PC-9 (cell line): ENCODE data around the gene WAPL. TPM values are rescaled to one million over a fixed set of nuclear protein-coding genes. Genes with fewer than 3 reads are reported as not detected.

Source experiments
- BruUV-seq: library from RNA; stranded (reverse); fragments of 400-500 nt; replicated peaks from 2 replicates; lab custom pipeline; 2021; lab: Mats Ljungman, UMichigan
- CTCF ChIA-PET: fragments of 300-600 bp; sonication (Branson Sonifier 250); formaldehyde crosslinking; loops from one replicate; lab custom pipeline; 2022; ENCODE audit warnings: antibody characterized with exemption; lab: Charles Lee
- POLR2A ChIA-PET: fragments of 300-600 bp; sonication (Branson Sonifier 250); formaldehyde crosslinking; loops from one replicate; lab custom pipeline; 2022; ENCODE audit warnings: antibody characterized with exemption; ENCODE audit not compliant: unreplicated experiment; lab: Charles Lee
- DNase-seq, 2 experiments: peaks; one replicate each; pipeline versions ENCODE4 v3.0.0 to v3.0.0-alpha.2; 2015 to 2022; ENCODE audit warnings: mixed read lengths in 1 of 2
- H2AFZ ChIP-seq: fragments of 200-600 bp; sonication (generic); 2 replicates; pipeline ENCODE4 v1.8.1; 2017; ENCODE audit warnings: antibody characterized with exemption
- H3F3A ChIP-seq: fragments of 200-600 bp; sonication (generic); 2 replicates; pipeline ENCODE4 v1.8.1; 2017; ENCODE audit warnings: antibody characterized with exemption, mild to moderate bottlenecking, low read depth; ENCODE audit not compliant: insufficient read depth
- H3K27ac ChIP-seq: fragments of 200-600 bp; sonication (generic); 2 replicates; pipeline ENCODE4 v1.6.1; 2016; ENCODE audit warnings: mixed run types
- H3K27me3 ChIP-seq: fragments of 200-600 bp; sonication (generic); 2 replicates; pipeline ENCODE4 v1.6.1; 2016; ENCODE audit warnings: low read depth, mixed run types; ENCODE audit not compliant: insufficient read depth
- H3K36me3 ChIP-seq: fragments of 200-600 bp; sonication (generic); 2 replicates; pipeline ENCODE4 v1.6.1; 2016; ENCODE audit warnings: low read depth, mixed run types
- H3K4me1 ChIP-seq: fragments of 200-600 bp; sonication (generic); replicated peaks from 2 replicates; pipeline ENCODE4 v1.6.1; 2016; ENCODE audit warnings: mixed run types; ENCODE audit not compliant: insufficient read depth
- H3K4me2 ChIP-seq: fragments of 200-600 bp; sonication (generic); 2 replicates; pipeline ENCODE4 v1.6.1; 2017; ENCODE audit warnings: mixed run types
- H3K4me3 ChIP-seq: fragments of 200-600 bp; sonication (generic); 2 replicates; pipeline ENCODE4 v1.6.1; 2016; ENCODE audit warnings: mixed run types
- H3K79me2 ChIP-seq: fragments of 200-600 bp; sonication (generic); 2 replicates; pipeline ENCODE4 v1.6.1; 2017; ENCODE audit warnings: low read depth, mixed run types
- H3K9me2 ChIP-seq: fragments of 200-600 bp; sonication (generic); 2 replicates; pipeline ENCODE4 v1.8.1; 2017; ENCODE audit warnings: mild to moderate bottlenecking; ENCODE audit not compliant: insufficient read depth
- H3K9me3 ChIP-seq: fragments of 200-600 bp; sonication (generic); 2 replicates; pipeline ENCODE4 v1.8.1; 2016; ENCODE audit warnings: low read depth; ENCODE audit not compliant: insufficient read depth
- H4K20me1 ChIP-seq: fragments of 200-600 bp; sonication (generic); 2 replicates; pipeline ENCODE4 v1.8.1; 2017; ENCODE audit not compliant: insufficient read depth
- EZH2 ChIP-seq: fragments of 200-600 bp; sonication (generic); IDR thresholded peaks from 2 replicates; pipeline ENCODE4 v1.8.0; 2017; ENCODE audit warnings: antibody characterized with exemption, low read depth
- intact Hi-C: fragments of 100-400 bp; cut with micrococcal nuclease; formaldehyde crosslinking; loops from one replicate; pipeline ENCODE4 v1.10.0; 2022; ENCODE audit not compliant: unreplicated experiment
- total RNA-seq: library from RNA; stranded (reverse); gene quantifications from 2 replicates; pipeline ENCODE4 v1.2.3, GENCODE V29; 2021
- TF ChIP-seq, protein P1 (sequence below): fragments of 200-600 bp; sonication (generic); conservative IDR thresholded peaks from 2 replicates; pipeline ENCODE4 v1.6.1; 2017; ENCODE audit warnings: mixed run types, antibody characterized with exemption, mild to moderate bottlenecking, moderate library complexity

Gene WAPL
- total RNA-seq, 1 experiment from 2014 or later, result 20.9 TPM

DNA sequence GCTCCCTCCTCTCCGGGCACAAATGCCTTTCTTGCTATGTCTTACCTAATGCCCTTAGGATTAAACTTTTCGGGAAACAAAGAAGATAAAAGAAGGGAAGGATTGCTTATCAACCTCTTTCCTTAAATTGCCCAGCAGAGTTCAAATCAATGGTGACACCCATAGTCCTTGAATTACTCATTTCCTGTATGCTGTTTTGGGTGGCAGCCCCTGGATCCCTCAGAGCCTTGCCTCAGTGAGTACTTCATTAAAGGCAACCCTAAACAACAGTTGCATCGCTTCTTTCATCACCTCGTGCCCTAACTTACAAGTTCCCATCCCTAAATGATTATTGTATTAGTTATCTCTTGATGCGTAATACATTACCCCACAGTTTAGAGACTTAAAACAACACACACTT is 31.6 kb upstream of the WAPL start:
- Histone ChIP-seq H3K4me2 (no peak overlapping the region), H3K27ac (no peak overlapping the region), H3K4me1 (peaks cover 8% of the 10 kb centered on the region; the same call in 1 of the 2 replicates), H3K9me2 (no peaks in the 10 kb centered on the region), H3K27me3 (no peaks in the 10 kb centered on the region), H3K4me3 (no peak overlapping the region), H3K9me3 (no peaks in the 10 kb centered on the region), H2AFZ (no peak overlapping the region; the same call in 1 of the 2 replicates), H3K79me2 (no peaks in the 10 kb centered on the region), H4K20me1 (no peaks in the 10 kb centered on the region), H3F3A (no peaks in the 10 kb centered on the region), H3K36me3 (no peaks in the 10 kb centered on the region)
- intact Hi-C loops, result no loop called here
- no TSS peak for BruUV-seq
- TF ChIP-seq EZH2, result no peak
- TF ChIP-seq, protein P1, sequence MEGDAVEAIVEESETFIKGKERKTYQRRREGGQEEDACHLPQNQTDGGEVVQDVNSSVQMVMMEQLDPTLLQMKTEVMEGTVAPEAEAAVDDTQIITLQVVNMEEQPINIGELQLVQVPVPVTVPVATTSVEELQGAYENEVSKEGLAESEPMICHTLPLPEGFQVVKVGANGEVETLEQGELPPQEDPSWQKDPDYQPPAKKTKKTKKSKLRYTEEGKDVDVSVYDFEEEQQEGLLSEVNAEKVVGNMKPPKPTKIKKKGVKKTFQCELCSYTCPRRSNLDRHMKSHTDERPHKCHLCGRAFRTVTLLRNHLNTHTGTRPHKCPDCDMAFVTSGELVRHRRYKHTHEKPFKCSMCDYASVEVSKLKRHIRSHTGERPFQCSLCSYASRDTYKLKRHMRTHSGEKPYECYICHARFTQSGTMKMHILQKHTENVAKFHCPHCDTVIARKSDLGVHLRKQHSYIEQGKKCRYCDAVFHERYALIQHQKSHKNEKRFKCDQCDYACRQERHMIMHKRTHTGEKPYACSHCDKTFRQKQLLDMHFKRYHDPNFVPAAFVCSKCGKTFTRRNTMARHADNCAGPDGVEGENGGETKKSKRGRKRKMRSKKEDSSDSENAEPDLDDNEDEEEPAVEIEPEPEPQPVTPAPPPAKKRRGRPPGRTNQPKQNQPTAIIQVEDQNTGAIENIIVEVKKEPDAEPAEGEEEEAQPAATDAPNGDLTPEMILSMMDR, result no peak
- ChIA-PET CTCF (no interaction called here), POLR2A (no interaction called here)
- no peak for DNase-seq

DNA sequence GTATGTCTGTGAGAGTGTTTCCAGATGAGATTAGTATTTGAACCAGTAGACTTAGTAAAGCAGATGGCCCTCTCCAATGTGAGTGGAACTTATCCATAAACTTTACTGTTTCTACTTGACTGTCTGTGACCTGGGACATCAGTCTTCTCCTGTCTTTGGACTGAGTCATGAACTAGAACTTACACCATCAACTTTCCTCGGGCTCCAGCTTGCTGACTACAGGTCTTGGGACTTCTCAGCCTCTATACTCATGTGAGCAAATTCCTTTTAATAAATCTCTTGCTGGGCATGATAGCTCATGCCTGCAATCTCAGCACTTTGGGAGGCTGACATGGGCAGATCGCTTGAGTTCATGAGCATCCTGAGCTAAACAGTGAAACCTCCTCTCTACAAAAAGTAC is 25.7 kb upstream of the WAPL start:
- DNase-seq, result no peak
- BruUV-seq, result no TSS peak
- intact Hi-C loops, result no loop called here

DNA sequence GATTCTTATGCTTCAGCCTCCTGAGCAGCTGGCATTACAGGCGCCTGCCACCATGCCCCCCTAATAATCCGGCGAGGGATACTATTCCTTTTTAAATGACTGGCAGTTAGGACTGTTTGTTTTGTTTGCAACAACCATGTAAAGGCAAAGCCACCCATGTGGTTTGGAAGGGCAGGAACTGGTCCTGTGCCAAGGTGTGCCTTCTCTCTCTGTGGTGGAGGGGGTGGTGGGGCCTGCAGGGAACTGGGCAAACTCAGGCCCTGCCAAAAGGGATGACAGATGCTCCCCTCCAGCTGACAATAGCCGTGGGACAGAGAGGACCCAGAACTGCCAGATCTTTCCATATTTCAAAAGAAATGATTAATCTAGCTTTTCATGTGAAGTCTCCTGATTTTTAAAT is 23.5 kb upstream of the WAPL start:
- POLR2A ChIA-PET, result no interaction called here
- Histone ChIP-seq H3K27me3 (no peaks in the 10 kb centered on the region), H3K4me2 (no peak overlapping the region), H2AFZ (no peak overlapping the region), H3K27ac (no peak overlapping the region), H3K36me3 (no peaks in the 10 kb centered on the region), H3K9me2 (no peaks in the 10 kb centered on the region), H3K79me2 (no peaks in the 10 kb centered on the region), H4K20me1 (no peaks in the 10 kb centered on the region), H3K9me3 (no peaks in the 10 kb centered on the region), H3F3A (no peaks in the 10 kb centered on the region), H3K4me3 (no peak overlapping the region), H3K4me1 (no peaks in the 10 kb centered on the region)
- no peak for DNase-seq
- TF ChIP-seq, protein P1, result no peak
- TF ChIP-seq EZH2, result no peak
- no TSS peak for BruUV-seq
- CTCF ChIA-PET, result no interaction called here
- intact Hi-C loops, result no loop called here

More for the DNA sequence above, 25.7 kb upstream of the WAPL start:
- H3K27me3 ChIP-seq, result no peaks in the 10 kb centered on the region
- no peaks in the 10 kb centered on the region for H4K20me1 ChIP-seq
- CTCF ChIA-PET, result no interaction called here
- no peaks in the 10 kb centered on the region for H3K9me3 ChIP-seq
- no peaks in the 10 kb centered on the region for H3K79me2 ChIP-seq
- H3K4me1 ChIP-seq, result no peaks in the 10 kb centered on the region
- H3K4me3 ChIP-seq, result no peak overlapping the region
- no peaks in the 10 kb centered on the region for H3K9me2 ChIP-seq
- H3K27ac ChIP-seq, result no peak overlapping the region
- no peak overlapping the region for H2AFZ ChIP-seq
- TF ChIP-seq, protein P1, result no peak
- no peak for TF ChIP-seq EZH2
- H3K4me2 ChIP-seq, result no peak overlapping the region
- no peaks in the 10 kb centered on the region for H3F3A ChIP-seq
- no peaks in the 10 kb centered on the region for H3K36me3 ChIP-seq
- POLR2A ChIA-PET, result no interaction called here
